ENCODE data around the gene PKDREJ. TPM values are rescaled to one million over a fixed set of nuclear protein-coding genes. Genes with fewer than 3 reads are reported as not detected.

The PKDREJ gene
- total RNA-seq, 2 donors from 2014 or later, result 0.04 TPM; not detected in 1

DNA sequence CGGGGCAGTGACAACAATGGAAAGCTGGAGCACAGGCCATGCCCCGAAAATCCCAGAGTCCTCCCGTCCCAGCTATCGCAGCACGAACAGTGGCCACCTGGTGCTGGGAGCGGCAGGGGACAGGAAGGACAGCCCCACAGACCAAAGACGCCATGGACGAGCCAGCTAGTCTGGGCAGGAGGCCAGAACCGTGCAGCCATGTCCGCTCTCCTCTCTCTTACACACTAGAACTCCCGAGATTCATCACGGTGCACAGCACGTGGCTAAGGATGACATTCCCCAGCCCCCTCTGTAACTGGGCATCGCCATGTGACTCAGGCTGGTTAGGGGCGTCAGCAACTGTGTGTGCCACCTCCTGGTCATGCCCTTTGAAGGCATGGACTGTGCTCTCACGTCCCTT lies 17.6 kb downstream of the PKDREJ start:
- H3K36me3 ChIP-seq (ENCODE audit: control insufficient read depth, insufficient read depth, low read length), result peaks cover 3% of the 10 kb centered on the region
- no peaks in the 10 kb centered on the region for H3K4me1 ChIP-seq (ENCODE audit: control insufficient read depth, insufficient read depth, low read length)
- no peak overlapping the region for H3K4me3 ChIP-seq (ENCODE audit: low read length)
- no peaks in the 10 kb centered on the region for H3K27me3 ChIP-seq (ENCODE audit: control insufficient read depth, insufficient read depth, low read length, poor library complexity, severe bottlenecking)
- H3K9ac ChIP-seq (ENCODE audit: extremely low read depth, low read length, poor library complexity, severe bottlenecking), result no peak overlapping the region
- DNase-seq, result no peak
- Mint-ChIP-seq H3K27me3 (ENCODE audit: insufficient read depth) (no peaks in the 10 kb centered on the region), H3K4me3 (no peak overlapping the region), H3K4me1 (peaks cover 4% of the 10 kb centered on the region), H3K9me3 (no peaks in the 10 kb centered on the region), H3K36me3 (ENCODE audit: low read depth) (peaks cover 9% of the 10 kb centered on the region), H3K27ac (no peak overlapping the region)
- H3K27ac ChIP-seq (ENCODE audit: low read depth, low read length), result no peak overlapping the region
- no peaks in the 10 kb centered on the region for H3K9me3 ChIP-seq (ENCODE audit: control insufficient read depth, low read length)
- no peak for TF ChIP-seq CTCF (conservative IDR thresholded peaks at IDR 0.05)
- 89 to 90% methylated on average over 15 to 16 of the region's 16 CpGs for WGBS, 2 experiments (ENCODE audit: insufficient coverage in 1 of 2, insufficient read length in 1 of 2)

GRCh38 chr22:46244771-46245170 lies 18.4 kb downstream of the PKDREJ start:
- Histone ChIP-seq H3K4me1 (ENCODE audit: control insufficient read depth, insufficient read depth, low read length) (no peaks in the 10 kb centered on the region), H3K9ac (ENCODE audit: extremely low read depth, low read length, poor library complexity, severe bottlenecking) (no peak overlapping the region), H3K9me3 (ENCODE audit: control insufficient read depth, low read length) (no peaks in the 10 kb centered on the region), H3K27me3 (ENCODE audit: control insufficient read depth, insufficient read depth, low read length, poor library complexity, severe bottlenecking) (no peaks in the 10 kb centered on the region), H3K4me3 (ENCODE audit: low read length) (no peak overlapping the region), H3K36me3 (ENCODE audit: control insufficient read depth, insufficient read depth, low read length) (peaks cover 3% of the 10 kb centered on the region), H3K27ac (ENCODE audit: low read depth, low read length) (no peak overlapping the region)
- Mint-ChIP-seq H3K9me3 (no peaks in the 10 kb centered on the region), H3K4me3 (no peak overlapping the region), H3K27ac (no peak overlapping the region), H3K36me3 (ENCODE audit: low read depth) (peaks cover 10% of the 10 kb centered on the region), H3K27me3 (ENCODE audit: insufficient read depth) (no peaks in the 10 kb centered on the region), H3K4me1 (peaks cover 4% of the 10 kb centered on the region)
- no peak for DNase-seq
- WGBS, 2 experiments (ENCODE audit: insufficient coverage in 1 of 2, insufficient read length in 1 of 2), result 95 to 100% methylated on average over 1 to 9 of the region's 9 CpGs
- TF ChIP-seq CTCF (conservative IDR thresholded peaks at IDR 0.05), result no peak

- DNase-seq, result no peak
- no peaks in the 10 kb centered on the region for H3K9me3 ChIP-seq (ENCODE audit: control insufficient read depth, low read length)
- Mint-ChIP-seq H3K4me1 (no peaks in the 10 kb centered on the region), H3K27ac (no peak overlapping the region), H3K27me3 (ENCODE audit: insufficient read depth) (no peaks in the 10 kb centered on the region), H3K9me3 (no peaks in the 10 kb centered on the region), H3K36me3 (ENCODE audit: low read depth) (peaks cover 27% of the 10 kb centered on the region), H3K4me3 (no peak overlapping the region)
- WGBS, 2 experiments (ENCODE audit: insufficient coverage in 1 of 2, insufficient read length in 1 of 2), result 84 to 87% methylated on average over 9 to 10 of the region's 10 CpGs
- H3K27me3 ChIP-seq (ENCODE audit: control insufficient read depth, insufficient read depth, low read length, poor library complexity, severe bottlenecking), result no peaks in the 10 kb centered on the region
- no peaks in the 10 kb centered on the region for H3K4me1 ChIP-seq (ENCODE audit: control insufficient read depth, insufficient read depth, low read length)
- H3K27ac ChIP-seq (ENCODE audit: low read depth, low read length), result no peak overlapping the region
- H3K9ac ChIP-seq (ENCODE audit: extremely low read depth, low read length, poor library complexity, severe bottlenecking), result no peak overlapping the region
- no peak overlapping the region for H3K4me3 ChIP-seq (ENCODE audit: low read length)
- peaks cover 3% of the 10 kb centered on the region for H3K36me3 ChIP-seq (ENCODE audit: control insufficient read depth, insufficient read depth, low read length)
- no peak for TF ChIP-seq CTCF (conservative IDR thresholded peaks at IDR 0.05)
Observed at GRCh38 chr22:46242076-46242475, 21.1 kb downstream of the PKDREJ start.
